ENCODE measurements around the gene CSNK1E. TPM values are rescaled to one million over a fixed set of nuclear protein-coding genes. Genes with fewer than 3 reads are reported as not detected.

CSNK1E gene
- total RNA-seq, 2 donors from 2014 or later: 98.1 to 140 TPM

- Histone ChIP-seq H3K4me3 (peak overlapping the region; percentile 3), H3K27ac (peak overlapping the region; percentile 42 to 89), H3K36me3 (no peaks in the 10 kb centered on the region), H3K27me3 (replicated peaks; ENCODE audit: insufficient read depth) (no peaks in the 10 kb centered on the region), H3K9me3 (no peaks in the 10 kb centered on the region), H3K4me1 (ENCODE audit: control insufficient read depth in 1 of 2, low read depth in 2 of 2) (peaks cover 35 to 71% of the 10 kb centered on the region in 2 donors)
- ATAC-seq (ENCODE audit: insufficient number of reproducible peaks, low FRiP score, low read depth) (no peak), DNase-seq (ENCODE audit: low spot score) (no peak)
- TF ChIP-seq, protein P1, sequence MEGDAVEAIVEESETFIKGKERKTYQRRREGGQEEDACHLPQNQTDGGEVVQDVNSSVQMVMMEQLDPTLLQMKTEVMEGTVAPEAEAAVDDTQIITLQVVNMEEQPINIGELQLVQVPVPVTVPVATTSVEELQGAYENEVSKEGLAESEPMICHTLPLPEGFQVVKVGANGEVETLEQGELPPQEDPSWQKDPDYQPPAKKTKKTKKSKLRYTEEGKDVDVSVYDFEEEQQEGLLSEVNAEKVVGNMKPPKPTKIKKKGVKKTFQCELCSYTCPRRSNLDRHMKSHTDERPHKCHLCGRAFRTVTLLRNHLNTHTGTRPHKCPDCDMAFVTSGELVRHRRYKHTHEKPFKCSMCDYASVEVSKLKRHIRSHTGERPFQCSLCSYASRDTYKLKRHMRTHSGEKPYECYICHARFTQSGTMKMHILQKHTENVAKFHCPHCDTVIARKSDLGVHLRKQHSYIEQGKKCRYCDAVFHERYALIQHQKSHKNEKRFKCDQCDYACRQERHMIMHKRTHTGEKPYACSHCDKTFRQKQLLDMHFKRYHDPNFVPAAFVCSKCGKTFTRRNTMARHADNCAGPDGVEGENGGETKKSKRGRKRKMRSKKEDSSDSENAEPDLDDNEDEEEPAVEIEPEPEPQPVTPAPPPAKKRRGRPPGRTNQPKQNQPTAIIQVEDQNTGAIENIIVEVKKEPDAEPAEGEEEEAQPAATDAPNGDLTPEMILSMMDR (IDR thresholded peaks at IDR 0.05): peak; percentile 13
Measured at GRCh38 chr22:38260761-38261681, 56.2 kb downstream of the CSNK1E start.

DNA sequence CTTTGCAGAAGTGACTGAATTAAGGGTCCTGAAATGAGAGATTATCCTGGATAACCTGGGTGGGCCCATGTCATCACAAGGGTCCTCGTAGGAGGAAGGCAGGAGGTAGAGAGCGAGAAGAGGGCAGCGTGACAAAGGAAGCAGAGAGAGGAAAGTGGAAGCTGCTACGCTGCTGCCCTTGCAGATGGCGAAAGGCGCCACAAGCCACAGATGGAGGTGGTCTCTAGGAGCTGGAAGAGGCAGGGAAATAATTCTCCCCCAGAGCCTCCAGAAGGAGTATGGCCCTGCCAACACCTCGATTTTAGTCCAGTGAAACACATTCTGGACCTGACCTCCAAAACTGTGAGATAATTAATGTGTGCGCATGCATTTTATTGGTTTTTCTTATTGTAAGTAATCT, 57.9 kb downstream of the CSNK1E start:
- no peak for ATAC-seq (ENCODE audit: insufficient number of reproducible peaks, low FRiP score, low read depth)
- H3K4me3 ChIP-seq: no peak overlapping the region
- TF ChIP-seq, protein P1 (IDR thresholded peaks at IDR 0.05): no peak
- no peaks in the 10 kb centered on the region for H3K36me3 ChIP-seq
- no peaks in the 10 kb centered on the region for H3K27me3 ChIP-seq (replicated peaks; ENCODE audit: insufficient read depth)
- no peak for DNase-seq (ENCODE audit: low spot score)
- no peaks in the 10 kb centered on the region for H3K9me3 ChIP-seq
- peak overlapping the region; percentile 89 to 91 for H3K27ac ChIP-seq
- H3K4me1 ChIP-seq (ENCODE audit: control insufficient read depth in 1 of 2, low read depth in 2 of 2): peaks cover 34 to 82% of the 10 kb centered on the region in 2 donors

DNA sequence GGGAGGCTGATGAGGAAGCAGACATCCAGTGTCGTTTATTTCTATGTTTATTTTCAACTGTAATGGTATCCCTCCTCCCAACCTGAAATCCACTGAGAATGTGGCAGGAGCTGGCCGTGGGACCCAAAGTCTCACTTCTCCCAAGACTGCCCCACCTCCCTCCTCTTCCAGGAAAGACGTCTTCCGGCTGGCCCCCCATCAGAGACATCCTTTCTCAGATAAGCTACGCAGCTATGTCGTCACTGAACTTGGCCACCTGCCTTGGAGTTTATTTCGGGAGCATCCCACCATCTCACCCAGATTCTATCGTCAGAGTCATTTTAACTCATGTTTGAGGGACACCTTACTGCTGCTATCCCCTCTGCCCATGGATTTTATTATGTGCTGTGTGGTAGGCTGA, 58.3 kb downstream of the CSNK1E start:
- DNase-seq (ENCODE audit: low spot score) (no peak), ATAC-seq (ENCODE audit: insufficient number of reproducible peaks, low FRiP score, low read depth) (no peak)
- Histone ChIP-seq H3K36me3 (no peaks in the 10 kb centered on the region), H3K27me3 (replicated peaks; ENCODE audit: insufficient read depth) (no peaks in the 10 kb centered on the region), H3K4me3 (no peak overlapping the region), H3K4me1 (ENCODE audit: control insufficient read depth in 1 of 2, low read depth in 2 of 2) (peaks cover 38 to 86% of the 10 kb centered on the region in 2 donors), H3K27ac (peak overlapping the region; percentile 89 to 91), H3K9me3 (no peaks in the 10 kb centered on the region)
- TF ChIP-seq, protein P1 (IDR thresholded peaks at IDR 0.05): no peak

GRCh38 chr22:38257650-38258250, 59.5 kb downstream of the CSNK1E start:
- Histone ChIP-seq H3K27me3 (replicated peaks; ENCODE audit: insufficient read depth) (no peaks in the 10 kb centered on the region), H3K27ac (peak overlapping the region; percentile 89 to 91), H3K4me1 (ENCODE audit: control insufficient read depth in 1 of 2, low read depth in 2 of 2) (peaks cover 39 to 88% of the 10 kb centered on the region in 2 donors), H3K9me3 (no peaks in the 10 kb centered on the region), H3K36me3 (no peaks in the 10 kb centered on the region), H3K4me3 (peak overlapping the region; percentile 59)
- DNase-seq (ENCODE audit: low spot score): no peak
- TF ChIP-seq, protein P1 (IDR thresholded peaks at IDR 0.05): no peak
- ATAC-seq (ENCODE audit: insufficient number of reproducible peaks, low FRiP score, low read depth): no peak

DNA sequence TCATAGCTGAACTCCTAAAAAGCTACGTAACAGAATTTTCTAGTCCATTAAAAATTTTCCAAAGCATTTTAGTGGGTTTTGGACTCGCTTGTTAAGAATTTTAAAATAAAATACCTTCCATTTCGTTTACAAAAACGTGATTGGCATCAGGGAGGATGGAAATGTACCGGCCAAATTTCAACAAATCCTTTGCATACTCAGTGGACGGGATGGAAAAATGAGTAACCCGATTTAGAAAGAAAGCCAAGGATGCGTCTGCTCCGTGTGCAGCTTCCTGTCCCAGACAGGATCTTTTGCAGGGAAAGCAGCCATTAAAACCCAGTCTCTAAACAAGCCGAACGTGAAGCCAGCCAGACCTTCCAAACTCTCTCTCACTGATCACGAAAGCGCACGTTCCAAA, 60.1 kb downstream of the CSNK1E start:
- peak overlapping the region; percentile 59 for H3K4me3 ChIP-seq
- H3K27ac ChIP-seq: peak overlapping the region; percentile 89 to 91
- peaks cover 34 to 83% of the 10 kb centered on the region in 2 donors for H3K4me1 ChIP-seq (ENCODE audit: control insufficient read depth in 1 of 2, low read depth in 2 of 2)
- ATAC-seq (ENCODE audit: insufficient number of reproducible peaks, low FRiP score, low read depth) (peak; percentile 30), DNase-seq (ENCODE audit: low spot score) (no peak)
- TF ChIP-seq, protein P1 (IDR thresholded peaks at IDR 0.05): no peak
- H3K9me3 ChIP-seq: no peaks in the 10 kb centered on the region
- H3K27me3 ChIP-seq (replicated peaks; ENCODE audit: insufficient read depth): no peaks in the 10 kb centered on the region
- H3K36me3 ChIP-seq: no peaks in the 10 kb centered on the region

All from thoracic aorta (tissue), 2 donors.